Caco-2 (cell line): Measurements from ENCODE around the gene VOPP1. TPM values are rescaled to one million over a fixed set of nuclear protein-coding genes. Genes with fewer than 3 reads are reported as not detected.

Source experiments
- BruUV-seq: library from RNA; stranded (reverse); fragments of 400-500 nt; replicated peaks from 2 replicates; lab custom pipeline; 2021; lab: Mats Ljungman, UMichigan
- CTCF ChIA-PET: fragments of 300-600 bp; sonication (Branson Sonifier 250); formaldehyde crosslinking; loops from one replicate; lab custom pipeline; 2022; ENCODE audit warnings: antibody characterized with exemption; lab: Charles Lee
- POLR2A ChIA-PET: fragments of 300-600 bp; sonication (Branson Sonifier 250); formaldehyde crosslinking; loops from one replicate; lab custom pipeline; 2022; ENCODE audit warnings: antibody characterized with exemption; lab: Charles Lee
- DNase-seq, 2 experiments: peaks; one replicate each; pipeline versions ENCODE4 v3.0.0 to v3.0.0-alpha.2; 2020 to 2022
- H3K27me3 ChIP-seq: replicated peaks from 2 replicates; pipeline ENCODE4 v1.6.0; 2011; ENCODE audit warnings: low read length; ENCODE audit not compliant: control insufficient read depth, insufficient read depth
- H3K36me3 ChIP-seq: 2 replicates; pipeline ENCODE4 v1.5.1; 2011; ENCODE audit warnings: low read length; ENCODE audit not compliant: control insufficient read depth, insufficient read depth
- H3K4me1 ChIP-seq: fragments of 250-450 bp; sonication (Bioruptor Pico); 2 replicates; pipeline ENCODE4 v1.5.1; 2020; ENCODE audit warnings: mild to moderate bottlenecking
- H3K4me3 ChIP-seq: 2 replicates; pipeline ENCODE4 v1.5.1; 2011; ENCODE audit warnings: low read depth, mild to moderate bottlenecking, control low read depth, low read length
- H3K9me3 ChIP-seq: fragments of 250-450 bp; sonication (Bioruptor Pico); 2 replicates; pipeline ENCODE4 v1.5.1; 2020; ENCODE audit warnings: mild to moderate bottlenecking, moderate library complexity
- H3K27ac Mint-ChIP-seq: one replicate; pipeline ENCODE4 v1.8.0; 2022; ENCODE audit warnings: mixed read lengths; ENCODE audit not compliant: unreplicated experiment
- H3K27me3 Mint-ChIP-seq: one replicate; pipeline ENCODE4 v1.8.0; 2022; ENCODE audit warnings: mixed read lengths; ENCODE audit not compliant: insufficient read depth, unreplicated experiment
- H3K36me3 Mint-ChIP-seq: one replicate; pipeline ENCODE4 v1.8.0; 2022; ENCODE audit warnings: mild to moderate bottlenecking, mixed read lengths; ENCODE audit not compliant: insufficient read depth, unreplicated experiment
- H3K4me1 Mint-ChIP-seq: one replicate; pipeline ENCODE4 v1.8.0; 2022; ENCODE audit warnings: low read depth, mixed read lengths; ENCODE audit not compliant: unreplicated experiment
- H3K4me3 Mint-ChIP-seq: one replicate; pipeline ENCODE4 v1.8.0; 2022; ENCODE audit warnings: mild to moderate bottlenecking, moderate library complexity, mixed read lengths; ENCODE audit not compliant: unreplicated experiment
- H3K9me3 Mint-ChIP-seq: one replicate; pipeline ENCODE4 v1.8.0; 2022; ENCODE audit warnings: mixed read lengths; ENCODE audit not compliant: unreplicated experiment
- intact Hi-C: fragments of 100-400 bp; cut with micrococcal nuclease; formaldehyde crosslinking; loops from one replicate; pipeline ENCODE4 v1.10.0; 2022; ENCODE audit not compliant: unreplicated experiment
- total RNA-seq: library from RNA; stranded (reverse); gene quantifications from 2 replicates; pipeline ENCODE4 v1.2.3, GENCODE V29; 2022
- TF ChIP-seq, protein P1 (sequence below), 2 experiments: fragments of 200-600 bp in 1 of 2; IDR thresholded peaks; 1 replicate in 1 of 2; 2 replicates in 1 of 2; pipeline versions ENCODE4 v1.5.1 to v1.8.0; 2011 to 2022; ENCODE audit warnings: antibody characterized with exemption in 1 of 2, control low read depth in 1 of 2, inconsistent platforms in 1 of 2, low read depth in 1 of 2, low read length in 1 of 2, mild to moderate bottlenecking in 1 of 2, moderate library complexity in 1 of 2; ENCODE audit not compliant: insufficient read depth in 1 of 2, severe bottlenecking in 1 of 2, unreplicated experiment in 1 of 2

VOPP1 gene
- total RNA-seq, 1 experiment from 2014 or later = 46.8 TPM

- Mint-ChIP-seq H3K9me3 (no peaks in the 10 kb centered on the region), H3K27ac (no peak overlapping the region), H3K36me3 (peaks cover 9% of the 10 kb centered on the region), H3K4me1 (no peaks in the 10 kb centered on the region), H3K4me3 (no peak overlapping the region), H3K27me3 (no peaks in the 10 kb centered on the region)
- ChIA-PET CTCF (no interaction called here), POLR2A (no interaction called here)
- no peak overlapping the region for H3K4me3 ChIP-seq
- intact Hi-C loops = no loop called here
- no peak for DNase-seq
- H3K4me1 ChIP-seq = no peaks in the 10 kb centered on the region
- no peaks in the 10 kb centered on the region for H3K27me3 ChIP-seq
- TF ChIP-seq, protein P1, sequence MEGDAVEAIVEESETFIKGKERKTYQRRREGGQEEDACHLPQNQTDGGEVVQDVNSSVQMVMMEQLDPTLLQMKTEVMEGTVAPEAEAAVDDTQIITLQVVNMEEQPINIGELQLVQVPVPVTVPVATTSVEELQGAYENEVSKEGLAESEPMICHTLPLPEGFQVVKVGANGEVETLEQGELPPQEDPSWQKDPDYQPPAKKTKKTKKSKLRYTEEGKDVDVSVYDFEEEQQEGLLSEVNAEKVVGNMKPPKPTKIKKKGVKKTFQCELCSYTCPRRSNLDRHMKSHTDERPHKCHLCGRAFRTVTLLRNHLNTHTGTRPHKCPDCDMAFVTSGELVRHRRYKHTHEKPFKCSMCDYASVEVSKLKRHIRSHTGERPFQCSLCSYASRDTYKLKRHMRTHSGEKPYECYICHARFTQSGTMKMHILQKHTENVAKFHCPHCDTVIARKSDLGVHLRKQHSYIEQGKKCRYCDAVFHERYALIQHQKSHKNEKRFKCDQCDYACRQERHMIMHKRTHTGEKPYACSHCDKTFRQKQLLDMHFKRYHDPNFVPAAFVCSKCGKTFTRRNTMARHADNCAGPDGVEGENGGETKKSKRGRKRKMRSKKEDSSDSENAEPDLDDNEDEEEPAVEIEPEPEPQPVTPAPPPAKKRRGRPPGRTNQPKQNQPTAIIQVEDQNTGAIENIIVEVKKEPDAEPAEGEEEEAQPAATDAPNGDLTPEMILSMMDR (IDR thresholded peaks at IDR 0.05; ENCODE audit: insufficient read depth in 1 of 2, low read depth in 1 of 2, low read length in 1 of 2, severe bottlenecking in 1 of 2, unreplicated experiment in 1 of 2) = no peak
- no TSS peak for BruUV-seq
- H3K9me3 ChIP-seq = no peaks in the 10 kb centered on the region
- 0 out of 2 replicates have a peak, but pooled peaks cover 1% of the 10 kb centered on the region for H3K36me3 ChIP-seq
Measured at GRCh38 chr7:55493408-55493807, 78.9 kb downstream of the VOPP1 start.

DNA sequence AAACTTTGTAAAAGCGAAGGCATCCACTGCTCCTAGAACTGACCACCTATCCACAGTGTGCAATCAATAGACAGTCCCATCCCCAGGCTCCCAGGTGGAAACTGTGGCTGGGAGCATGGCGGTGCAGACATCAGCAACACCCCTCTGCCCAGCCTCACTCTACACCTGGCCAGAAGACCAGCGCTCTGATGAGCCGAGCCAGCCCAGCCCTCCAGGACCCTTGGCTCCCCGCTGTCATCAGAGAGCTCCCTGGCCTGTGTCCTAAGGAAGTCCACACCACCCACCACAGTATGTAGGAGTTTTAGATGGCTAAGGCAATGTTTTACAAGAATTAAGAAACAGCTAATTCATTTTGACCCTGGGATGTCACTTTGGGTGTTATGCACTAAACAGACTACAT, 81.0 kb downstream of the VOPP1 start:
- Mint-ChIP-seq H3K9me3 (no peaks in the 10 kb centered on the region), H3K4me3 (no peak overlapping the region), H3K36me3 (peaks cover 9% of the 10 kb centered on the region), H3K27me3 (no peaks in the 10 kb centered on the region), H3K27ac (no peak overlapping the region), H3K4me1 (no peaks in the 10 kb centered on the region)
- 0 out of 2 replicates have a peak, but pooled peaks cover 1% of the 10 kb centered on the region for H3K36me3 ChIP-seq
- CTCF ChIA-PET = no interaction called here
- no TSS peak for BruUV-seq
- H3K4me1 ChIP-seq = no peaks in the 10 kb centered on the region
- TF ChIP-seq, protein P1 (IDR thresholded peaks at IDR 0.05; ENCODE audit: insufficient read depth in 1 of 2, low read depth in 1 of 2, low read length in 1 of 2, severe bottlenecking in 1 of 2, unreplicated experiment in 1 of 2) = no peak
- no peaks in the 10 kb centered on the region for H3K27me3 ChIP-seq
- POLR2A ChIA-PET = no interaction called here
- intact Hi-C loops = no loop called here
- no peak for DNase-seq
- H3K4me3 ChIP-seq = no peak overlapping the region
- no peaks in the 10 kb centered on the region for H3K9me3 ChIP-seq

DNA sequence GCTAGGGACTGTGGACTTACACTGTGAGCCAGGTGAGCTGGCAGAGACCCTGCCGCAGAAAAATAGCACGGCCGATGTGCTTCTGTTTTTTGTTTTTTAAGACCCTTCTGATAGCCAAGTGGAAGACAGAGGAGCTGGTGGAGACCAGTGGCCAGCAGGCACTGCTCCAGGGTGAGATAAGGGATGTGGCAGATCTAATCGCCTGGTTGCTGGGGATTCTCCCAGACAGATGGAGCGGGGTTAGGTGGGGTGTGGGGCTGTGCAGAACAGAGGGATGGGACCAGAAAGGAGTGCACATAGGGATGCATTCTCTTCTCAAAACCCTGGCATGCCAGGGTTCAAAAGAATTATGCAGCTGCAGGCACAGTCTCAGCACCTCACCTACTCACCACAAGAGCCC, 82.2 kb downstream of the VOPP1 start:
- DNase-seq = no peak
- CTCF ChIA-PET = no interaction called here
- H3K27me3 Mint-ChIP-seq = no peaks in the 10 kb centered on the region
- Histone ChIP-seq H3K9me3 (no peaks in the 10 kb centered on the region), H3K36me3 (no peaks in the 10 kb centered on the region), H3K4me1 (no peaks in the 10 kb centered on the region), H3K27me3 (no peaks in the 10 kb centered on the region), H3K4me3 (no peak overlapping the region)
- no peak overlapping the region for H3K4me3 Mint-ChIP-seq
- TF ChIP-seq, protein P1 (IDR thresholded peaks at IDR 0.05; ENCODE audit: insufficient read depth in 1 of 2, low read depth in 1 of 2, low read length in 1 of 2, severe bottlenecking in 1 of 2, unreplicated experiment in 1 of 2) = no peak
- POLR2A ChIA-PET = no interaction called here
- intact Hi-C loops = no loop called here
- peaks cover 9% of the 10 kb centered on the region for H3K36me3 Mint-ChIP-seq
- H3K27ac Mint-ChIP-seq = no peak overlapping the region
- no peaks in the 10 kb centered on the region for H3K4me1 Mint-ChIP-seq
- BruUV-seq = no TSS peak
- no peaks in the 10 kb centered on the region for H3K9me3 Mint-ChIP-seq
